IMR-90 (cell line): ENCODE measurements around the gene HSBP1L1.

Source experiments
- BHLHE40 ChIP-seq: fragments of 150-350 bp; IDR thresholded peaks from 2 replicates; pipeline ENCODE4 v1.6.1; 2016; ENCODE audit warnings: mild to moderate bottlenecking, low read depth, low read length
- CTCF ChIP-seq: conservative IDR thresholded peaks from 2 replicates; pipeline ENCODE4 v1.5.1; 2012; ENCODE audit warnings: mild to moderate bottlenecking, low read depth, low read length, improper control_type of control experiment
- ELK1 ChIP-seq: fragments of 150-350 bp; IDR thresholded peaks from 2 replicates; pipeline ENCODE4 v1.6.1; 2016; ENCODE audit warnings: low read depth, mild to moderate bottlenecking, low read length, moderate library complexity, borderline replicate concordance
- MAZ ChIP-seq: IDR thresholded peaks from 2 replicates; pipeline ENCODE4 v1.6.1; 2012; ENCODE audit warnings: low read depth, mild to moderate bottlenecking, low read length, improper control_type of control experiment, moderate library complexity, borderline replicate concordance
- MXI1 ChIP-seq: IDR thresholded peaks from 2 replicates; pipeline ENCODE4 v1.6.1; 2012; ENCODE audit warnings: low read depth, mild to moderate bottlenecking, low read length, moderate library complexity, borderline replicate concordance
- NFE2L2 ChIP-seq: fragments of 150-350 bp; IDR thresholded peaks from 2 replicates; pipeline ENCODE4 v1.6.1; 2016; ENCODE audit warnings: low read depth, mild to moderate bottlenecking, low read length
- RCOR1 ChIP-seq: IDR thresholded peaks from 2 replicates; pipeline ENCODE4 v1.6.1; 2012; ENCODE audit warnings: mild to moderate bottlenecking, low read length, improper control_type of control experiment; ENCODE audit not compliant: insufficient replicate concordance

- no peak for TF ChIP-seq CTCF
- no peak for TF ChIP-seq BHLHE40
- TF ChIP-seq RCOR1, result no peak
- TF ChIP-seq NFE2L2, result no peak
- no peak for TF ChIP-seq MAZ
- TF ChIP-seq MXI1, result no peak
- no peak for TF ChIP-seq ELK1
Observed at GRCh38 chr18:79939096-79939495, 25.3 kb upstream of the HSBP1L1 start.
